ENCODE data around the gene CEACAM6. TPM values are rescaled to one million over a fixed set of nuclear protein-coding genes. Genes with fewer than 3 reads are reported as not detected.

Gene CEACAM6
- total and polyA plus RNA-seq, 9 of the 15 experiments (the other 6 are each of a cell fraction or from before 2014, with no cell fraction given) = 0.24 TPM; not detected in 8

GRCh38 chr19:41771410-41771809 is 16.1 kb downstream of the CEACAM6 start:
- Histone ChIP-seq H3K27ac (ENCODE audit: extremely low read depth, low read depth, low read length) (no peak overlapping the region), H3K27me3 (ENCODE audit: control insufficient read depth in 2 of 2, insufficient read depth in 2 of 2, low read length in 2 of 2) (peaks cover 17 to 24% of the 10 kb centered on the region in 2 experiments; a peak in 4 of 5 replicates), H3K4me2 (ENCODE audit: insufficient read depth, low read length) (no peak overlapping the region), H2AFZ (ENCODE audit: low read depth, low read length) (no peak overlapping the region), H3K79me2 (ENCODE audit: control insufficient read depth, insufficient read depth, low read length) (no peaks in the 10 kb centered on the region), H3K9me3 (replicated peaks; ENCODE audit: control insufficient read depth, insufficient read depth, low read depth, low read length) (no peaks in the 10 kb centered on the region), H3K4me1 (replicated peaks in 1 of 2; ENCODE audit: control insufficient read depth in 2 of 2, insufficient read depth in 2 of 2, low read length in 2 of 2) (no peaks in the 10 kb centered on the region), H3K36me3 (ENCODE audit: control insufficient read depth, insufficient read depth, low read length) (no peaks in the 10 kb centered on the region), H4K20me1 (replicated peaks; ENCODE audit: control insufficient read depth, insufficient read depth, low read length) (no peaks in the 10 kb centered on the region; the same call in 1 of the 2 replicates), H3K9me1 (ENCODE audit: control insufficient read depth, insufficient read depth, low read length) (no peaks in the 10 kb centered on the region), H3K9ac (ENCODE audit: insufficient read depth in 1 of 2, low read depth in 2 of 2, low read length in 2 of 2) (no peak overlapping the region), H3K4me3 (no peak overlapping the region)
- ChIA-PET POLR2A (no interaction called here), CTCF (ENCODE audit: low intra/inter-chr PET ratio) (no interaction called here)
- ATAC-seq (no peak), FAIRE-seq (no peak), DNase-seq (ENCODE audit: extremely low read depth in 1 of 4, low spot score in 3 of 4) (no peak)
- 2% methylated on average over 2 of the region's 2 CpGs for WGBS (ENCODE audit: insufficient coverage, low coverage, missing lambda C conversion rate)
- in situ Hi-C loops (cut with MboI) (no loop called here), intact Hi-C loops (cut with micrococcal nuclease) (no loop called here)
- TF ChIP-seq ARID3A (IDR thresholded peaks at IDR 0.05; ENCODE audit: borderline replicate concordance, low read depth, low read length) (no peak), SIX5 (IDR thresholded peaks at IDR 0.05; ENCODE audit: borderline replicate concordance in 1 of 2, insufficient read depth in 1 of 2, low read depth in 1 of 2, low read length in 2 of 2) (no peak), ZBTB12 (CRISPR knock-in tag; IDR thresholded peaks at IDR 0.05) (no peak), ARID2 (IDR thresholded peaks at IDR 0.05) (no peak), ZNF707 (CRISPR knock-in tag; conservative IDR thresholded peaks at IDR 0.05) (no peak)
- TF ChIP-seq, protein P1, sequence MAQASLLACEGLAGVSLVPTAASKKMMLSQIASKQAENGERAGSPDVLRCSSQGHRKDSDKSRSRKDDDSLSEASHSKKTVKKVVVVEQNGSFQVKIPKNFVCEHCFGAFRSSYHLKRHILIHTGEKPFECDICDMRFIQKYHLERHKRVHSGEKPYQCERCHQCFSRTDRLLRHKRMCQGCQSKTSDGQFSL (CRISPR knock-in tag; IDR thresholded peaks at IDR 0.05) = no peak
- TF ChIP-seq, protein P1 (tag; IDR thresholded peaks at IDR 0.05) = no peak
- no TSS peak for BruUV-seq (replicated peaks)
